Stomach (tissue), 4 donors: ENCODE data around the gene STEAP2.

Experiments
- CTCF ChIP-seq, 7 experiments: fragments of 450-650 bp in 4 of 7; fragments of 200-600 bp in 3 of 7; sonication (generic) in 3 of 7; IDR thresholded peaks; one replicate each; pipeline ENCODE4 v1.5.1; 2016 to 2019; ENCODE audit warnings: antibody characterized with exemption in 7 of 7, control low read depth in 2 of 7, mild to moderate bottlenecking in 1 of 7
- EP300 ChIP-seq: sonication (generic); formaldehyde crosslinking; IDR thresholded peaks from one replicate; pipeline ENCODE4 v1.6.1; 2017; ENCODE audit warnings: antibody characterized with exemption
- POLR2A ChIP-seq, 4 donors: fragments of 450-650 bp; IDR thresholded peaks; one replicate each; pipeline ENCODE4 v1.6.1; 2016; ENCODE audit warnings: antibody characterized with exemption in 4 of 4, control low read depth in 2 of 4, mild to moderate bottlenecking in 1 of 4, moderate library complexity in 1 of 4

- TF ChIP-seq EP300 = no peak
- TF ChIP-seq CTCF (IDR thresholded peaks at IDR 0.05) = no peak
- TF ChIP-seq POLR2A (IDR thresholded peaks at IDR 0.05) = no peak
These were observed 10.8 kb downstream of the STEAP2 start for GRCh38 chr7:90222390-90222789.
